ENCODE measurements around the gene INHBE. TPM values are rescaled to one million over a fixed set of nuclear protein-coding genes. Genes with fewer than 3 reads are reported as not detected.

The INHBE gene
- total RNA-seq, 4 donors from 2014 or later, result not detected

GRCh38 chr12:57433370-57433769, 21.7 kb upstream of the INHBE start:
- TF ChIP-seq, protein P1, sequence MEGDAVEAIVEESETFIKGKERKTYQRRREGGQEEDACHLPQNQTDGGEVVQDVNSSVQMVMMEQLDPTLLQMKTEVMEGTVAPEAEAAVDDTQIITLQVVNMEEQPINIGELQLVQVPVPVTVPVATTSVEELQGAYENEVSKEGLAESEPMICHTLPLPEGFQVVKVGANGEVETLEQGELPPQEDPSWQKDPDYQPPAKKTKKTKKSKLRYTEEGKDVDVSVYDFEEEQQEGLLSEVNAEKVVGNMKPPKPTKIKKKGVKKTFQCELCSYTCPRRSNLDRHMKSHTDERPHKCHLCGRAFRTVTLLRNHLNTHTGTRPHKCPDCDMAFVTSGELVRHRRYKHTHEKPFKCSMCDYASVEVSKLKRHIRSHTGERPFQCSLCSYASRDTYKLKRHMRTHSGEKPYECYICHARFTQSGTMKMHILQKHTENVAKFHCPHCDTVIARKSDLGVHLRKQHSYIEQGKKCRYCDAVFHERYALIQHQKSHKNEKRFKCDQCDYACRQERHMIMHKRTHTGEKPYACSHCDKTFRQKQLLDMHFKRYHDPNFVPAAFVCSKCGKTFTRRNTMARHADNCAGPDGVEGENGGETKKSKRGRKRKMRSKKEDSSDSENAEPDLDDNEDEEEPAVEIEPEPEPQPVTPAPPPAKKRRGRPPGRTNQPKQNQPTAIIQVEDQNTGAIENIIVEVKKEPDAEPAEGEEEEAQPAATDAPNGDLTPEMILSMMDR (IDR thresholded peaks at IDR 0.05), result no peak
- TF ChIP-seq POLR2AphosphoS5 (IDR thresholded peaks at IDR 0.05) (no peak), EP300 (IDR thresholded peaks at IDR 0.05) (no peak), POLR2A (IDR thresholded peaks at IDR 0.05; ENCODE audit: low read depth) (no peak)
- no peak for DNase-seq (ENCODE audit: extremely low spot score)
- 93% methylated on average over 3 of the region's 3 CpGs for WGBS

DNA sequence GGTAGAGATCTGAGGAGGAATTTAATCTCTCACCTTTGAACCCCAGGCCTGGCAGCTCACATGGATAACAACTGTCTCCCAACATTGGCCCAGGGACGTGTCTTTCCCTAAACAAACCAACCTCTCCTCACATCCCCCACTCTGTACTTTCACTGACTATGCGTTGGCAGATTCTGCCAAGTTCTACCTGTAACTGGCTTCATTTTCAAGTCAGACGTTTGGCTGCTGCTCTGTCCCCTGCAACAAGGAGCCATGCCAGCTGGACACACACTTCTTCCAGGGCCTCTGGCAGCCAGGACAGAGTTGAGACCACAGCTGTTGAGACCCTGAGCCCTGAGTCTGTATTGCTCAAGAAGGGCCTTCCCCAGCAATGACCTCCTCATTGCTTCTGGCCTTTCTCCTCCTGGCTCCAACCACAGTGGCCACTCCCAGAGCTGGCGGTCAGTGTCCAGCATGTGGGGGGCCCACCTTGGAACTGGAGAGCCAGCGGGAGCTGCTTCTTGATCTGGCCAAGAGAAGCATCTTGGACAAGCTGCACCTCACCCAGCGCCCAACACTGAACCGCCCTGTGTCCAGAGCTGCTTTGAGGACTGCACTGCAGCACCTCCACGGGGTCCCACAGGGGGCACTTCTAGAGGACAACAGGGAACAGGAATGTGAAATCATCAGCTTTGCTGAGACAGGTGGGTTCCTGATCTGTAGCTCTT, 20.4 kb upstream of the INHBE start, which contains the start of gene INHBC:
Gene INHBC (plus strand): TSS at position 268 of the 707 bp plus-strand sequence. CDS start 103 bp downstream, at position 371.
- intact Hi-C loops (cut with DNase I), result no loop called here
- H3K4me3 ChIP-seq, result no peak within 1 kb of the TSS

More at GRCh38 chr12:57433370-57433769, 21.7 kb upstream of the INHBE start:
- intact Hi-C loops (cut with DNase I), result no loop called here
- Histone ChIP-seq H3K36me3 (no peaks in the 10 kb centered on the region), H3K27ac (replicated peaks in 1 of 4) (no peak overlapping the region), H3K4me3 (no peak overlapping the region), H3K4me1 (peaks cover 12 to 18% (median 15%) of the 10 kb centered on the region in 4 donors), H3K9me3 (no peaks in the 10 kb centered on the region), H3K27me3 (no peaks in the 10 kb centered on the region)

DNA sequence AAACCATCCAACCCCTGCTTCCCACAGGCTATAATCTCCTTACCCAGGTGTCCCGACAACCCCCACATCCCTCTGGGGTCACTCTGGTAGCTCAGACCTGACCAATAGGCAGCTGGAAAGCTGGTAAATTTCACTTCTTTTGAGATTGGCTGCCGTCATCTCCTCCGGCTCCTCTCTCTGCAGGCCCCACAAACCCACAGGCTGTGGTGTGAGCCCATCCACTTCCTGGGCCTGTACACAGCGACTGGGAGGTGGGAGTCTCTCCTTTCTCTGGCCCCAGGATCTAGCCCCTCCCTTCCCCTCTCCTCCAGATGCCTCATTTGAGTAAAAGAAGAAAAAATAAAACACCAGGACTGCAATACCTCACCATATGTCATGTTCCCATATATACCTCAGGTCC, 19.8 kb upstream of the INHBE start:
- intact Hi-C loops (cut with DNase I), result no loop called here
- Histone ChIP-seq H3K9me3 (no peaks in the 10 kb centered on the region), H3K27me3 (no peaks in the 10 kb centered on the region), H3K4me1 (peaks cover 0 to 5% (median 5%) of the 10 kb centered on the region in 4 donors), H3K36me3 (no peaks in the 10 kb centered on the region), H3K4me3 (no peak overlapping the region), H3K27ac (replicated peaks in 1 of 4) (no peak overlapping the region)
- 71% methylated on average over 4 of the region's 4 CpGs for WGBS
- TF ChIP-seq EP300 (IDR thresholded peaks at IDR 0.05) (no peak), POLR2A (IDR thresholded peaks at IDR 0.05; ENCODE audit: low read depth) (no peak), POLR2AphosphoS5 (IDR thresholded peaks at IDR 0.05) (no peak)
- TF ChIP-seq, protein P1 (IDR thresholded peaks at IDR 0.05), result no peak
- DNase-seq (ENCODE audit: extremely low spot score), result no peak

More for the DNA sequence above, 20.4 kb upstream of the INHBE start, which contains the start of gene INHBC:
- Histone ChIP-seq H3K27me3 (no peaks in the 10 kb centered on the region), H3K27ac (replicated peaks in 1 of 4) (no peak within 1 kb of the TSS), H3K9me3 (no peaks in the 10 kb centered on the region), H3K4me1 (peaks cover 5 to 9% (median 8%) of the 10 kb centered on the region in 4 donors), H3K36me3 (no peaks in the 10 kb centered on the region)
- DNase-seq (ENCODE audit: extremely low spot score), result no peak
- TF ChIP-seq EP300 (IDR thresholded peaks at IDR 0.05) (no peak), POLR2A (IDR thresholded peaks at IDR 0.05; ENCODE audit: low read depth) (no peak), POLR2AphosphoS5 (IDR thresholded peaks at IDR 0.05) (no peak)
- TF ChIP-seq, protein P1 (IDR thresholded peaks at IDR 0.05), result no peak
- 55% methylated on average over 6 of the region's 8 CpGs for WGBS

- TF ChIP-seq, protein P1 (IDR thresholded peaks at IDR 0.05), result no peak
- no peak for TF ChIP-seq EP300 (IDR thresholded peaks at IDR 0.05)
- no peak for TF ChIP-seq POLR2A (IDR thresholded peaks at IDR 0.05; ENCODE audit: low read depth)
- Histone ChIP-seq H3K27me3 (no peaks in the 10 kb centered on the region), H3K9me3 (no peaks in the 10 kb centered on the region), H3K36me3 (no peaks in the 10 kb centered on the region), H3K4me1 (no peaks in the 10 kb centered on the region), H3K4me3 (no peak overlapping the region), H3K27ac (replicated peaks in 1 of 4) (no peak overlapping the region)
- intact Hi-C loops (cut with DNase I), result no loop called here
- no peak for DNase-seq (ENCODE audit: extremely low spot score)
- WGBS, result 69% methylated on average over 1 of the region's 1 CpG
Observed at GRCh38 chr12:57438400-57438799, 16.7 kb upstream of the INHBE start.

Data from esophagus muscularis mucosa (tissue), 4 donors.